ENCODE data around the gene SRRM1.
"Not testable (repeated sequence)": the region's sequence is repeated elsewhere in the genome, so short reads cannot be mapped to it uniquely, and the experiment has no call there.

SRRM1 gene

GRCh38 chr1:24643363-24644099, 429 bp downstream of the SRRM1 start:
- peak in 3 of 6 experiments; percentile 43 to 65 (median 47) for DNase-seq

- DNase-seq = no peak
Measured at GRCh38 chr1:24644100-24644384, 940 bp downstream of the SRRM1 start.

GRCh38 chr1:24648919-24649318, 5.8 kb downstream of the SRRM1 start:
- no peak for DNase-seq

DNA sequence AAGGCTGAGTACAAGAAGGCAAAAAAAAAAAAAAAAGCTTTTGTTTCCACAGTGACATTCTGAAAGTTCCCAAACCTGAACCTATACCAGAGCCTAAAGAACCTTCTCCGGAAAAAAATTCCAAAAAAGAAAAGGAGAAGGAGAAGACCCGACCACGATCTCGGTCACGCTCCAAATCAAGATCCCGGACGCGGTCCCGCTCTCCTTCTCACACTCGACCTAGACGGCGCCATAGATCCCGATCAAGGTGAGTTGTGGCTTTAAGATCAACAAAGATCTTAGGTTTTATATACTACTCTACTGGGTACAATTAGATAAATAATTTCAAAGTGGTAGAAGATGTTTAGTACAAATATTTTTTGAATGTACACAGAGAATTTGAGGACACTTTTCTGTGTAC, 9.3 kb downstream of the SRRM1 start:
- no peak for DNase-seq

DNA sequence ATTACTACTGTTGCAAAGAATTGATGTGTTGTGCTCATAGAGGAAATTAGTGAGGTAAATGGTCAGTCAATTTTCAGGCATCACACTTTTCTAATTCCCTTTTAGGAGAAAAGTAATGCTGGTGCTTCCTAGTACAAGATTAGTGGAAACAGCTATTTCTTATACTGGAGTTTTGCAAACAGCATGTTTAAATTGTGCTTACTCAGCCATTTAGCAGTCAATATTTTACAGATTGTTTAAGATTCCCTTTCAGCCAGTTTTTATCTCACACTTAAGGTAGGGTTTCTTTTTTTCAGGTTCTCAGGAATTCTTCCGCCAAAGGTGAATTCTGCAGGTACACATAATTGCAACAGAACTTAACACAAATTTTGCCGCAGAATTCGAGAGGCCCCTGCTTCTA, 10.9 kb downstream of the SRRM1 start:
- DNase-seq = no peak

DNA sequence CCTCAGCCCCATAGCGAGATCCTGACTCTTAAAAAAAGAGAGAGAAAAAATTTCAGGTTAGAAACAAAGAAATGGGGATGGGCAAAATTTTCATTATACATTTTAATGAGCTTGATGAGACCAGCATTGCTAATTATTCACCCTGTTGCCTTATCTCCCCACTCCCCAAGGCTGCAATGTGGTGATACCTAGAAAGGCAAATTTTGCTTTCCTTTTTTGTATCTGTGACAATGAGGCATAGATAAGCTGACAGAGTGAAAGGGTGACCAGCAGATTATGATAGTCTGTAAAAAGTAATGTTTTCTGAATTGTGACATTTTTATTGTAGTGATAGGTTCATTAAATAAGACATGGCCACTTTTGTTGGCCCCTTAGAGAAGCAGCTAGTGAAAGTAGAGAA, 12.9 kb downstream of the SRRM1 start:
- no peak for DNase-seq

DNA sequence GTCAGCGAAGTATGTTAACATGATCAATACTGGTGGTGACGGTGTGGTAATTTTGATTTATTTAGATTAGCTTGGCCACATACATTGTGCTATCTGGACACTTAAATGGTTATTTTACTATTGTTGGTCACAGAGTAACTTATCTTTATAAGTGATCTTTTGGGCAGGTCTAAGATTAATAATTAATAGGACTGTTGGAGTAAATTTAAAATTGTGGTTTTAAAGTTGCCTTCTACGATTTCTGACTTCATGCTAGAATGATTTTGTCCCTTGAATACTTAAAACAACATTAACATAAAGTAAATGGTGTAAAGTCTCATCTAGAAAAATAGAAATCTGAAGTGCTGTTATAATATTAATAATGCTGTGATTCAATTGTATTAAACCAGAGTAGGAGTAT, 14.7 kb downstream of the SRRM1 start:
- DNase-seq = no peak

DNA sequence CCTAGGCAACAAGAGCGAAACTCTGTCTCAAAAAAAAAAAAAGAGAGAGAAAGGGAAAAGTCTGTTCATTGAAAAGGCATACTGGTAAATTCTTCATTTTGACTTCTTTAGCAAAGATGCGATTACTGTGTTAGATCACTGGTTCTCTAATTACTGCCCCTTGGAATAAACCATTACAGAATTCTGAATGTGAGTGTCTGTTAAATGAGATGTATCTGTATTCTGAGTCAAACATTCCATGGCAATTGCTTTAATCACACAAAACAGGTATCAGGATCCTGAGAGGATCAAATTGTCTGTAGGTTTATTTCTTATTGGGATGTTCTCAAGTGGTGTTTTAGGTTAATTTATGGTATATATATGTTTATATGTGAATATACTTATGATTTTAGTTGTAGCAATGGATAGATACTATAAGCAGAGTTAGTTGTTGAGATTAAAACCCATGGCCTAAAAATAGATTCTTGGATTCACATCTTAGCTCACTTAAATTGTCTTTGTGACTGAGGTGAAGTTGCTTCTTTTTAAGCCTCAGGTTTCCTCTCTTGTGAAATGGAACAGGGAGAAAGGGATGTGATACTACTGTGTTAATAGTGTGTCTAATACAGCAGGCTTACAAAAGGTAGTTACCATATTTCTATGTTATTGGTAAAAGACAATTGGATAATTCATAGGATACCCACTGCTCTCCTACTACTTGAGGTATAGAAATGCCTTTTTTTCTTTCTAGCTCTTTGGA, 16.2 kb downstream of the SRRM1 start:
- DNase-seq = no peak

DNA sequence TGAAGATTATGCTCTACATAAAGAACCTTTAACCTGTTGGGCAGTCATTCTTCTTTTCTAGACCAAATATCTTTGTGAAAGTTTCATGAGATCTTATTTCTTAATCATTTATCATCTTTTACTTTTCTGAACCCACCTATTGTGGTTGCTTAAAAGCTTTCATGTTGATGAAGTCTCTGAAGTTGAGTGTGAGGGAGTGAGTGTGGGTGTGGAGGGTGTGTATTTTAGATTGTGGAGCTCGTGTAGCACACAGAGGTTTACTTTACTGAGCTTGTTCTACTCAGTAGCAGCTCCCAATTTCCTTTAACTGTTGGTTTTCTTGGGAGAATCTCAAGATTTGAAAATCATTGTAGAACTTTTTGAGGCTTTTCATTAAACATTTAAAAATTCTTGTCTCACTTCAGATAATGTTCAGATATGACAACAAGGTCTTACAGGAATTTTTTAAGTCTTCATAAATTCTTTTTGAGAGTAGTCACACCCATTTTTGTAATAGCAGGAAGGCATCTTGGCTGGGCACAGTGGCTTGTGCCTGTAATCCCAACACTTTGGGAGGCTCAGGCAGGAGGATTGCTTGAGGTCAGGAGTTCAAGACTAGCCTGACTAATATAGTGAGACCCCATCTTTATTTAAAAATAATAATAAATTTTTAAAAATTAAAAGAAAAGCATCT, 17.0 kb downstream of the SRRM1 start:
- DNase-seq = no peak

- no peak for DNase-seq
Measured at GRCh38 chr1:24664507-24665033, 21.5 kb downstream of the SRRM1 start.

GRCh38 chr1:24666794-24667193, 23.7 kb downstream of the SRRM1 start:
- no peak for DNase-seq

DNA sequence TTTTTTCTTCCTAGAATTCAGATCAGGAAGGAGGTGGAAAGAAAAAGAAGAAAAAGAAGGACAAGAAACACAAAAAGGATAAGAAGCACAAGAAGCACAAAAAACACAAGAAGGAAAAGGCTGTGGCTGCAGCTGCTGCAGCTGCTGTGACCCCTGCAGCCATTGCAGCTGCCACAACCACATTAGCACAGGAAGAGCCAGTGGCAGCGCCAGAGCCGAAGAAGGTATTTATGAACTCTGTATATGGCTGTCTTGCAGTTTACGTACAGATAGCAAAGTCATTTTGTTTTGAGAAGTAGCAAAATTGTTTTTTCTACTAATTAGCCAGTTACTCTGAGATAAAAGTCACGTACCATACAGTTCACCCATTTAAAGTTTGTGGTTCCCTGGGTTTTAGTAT, 28.3 kb downstream of the SRRM1 start:
- not testable (repeated sequence) for DNase-seq

- not testable (repeated sequence) for DNase-seq
Measured at GRCh38 chr1:24672686-24673085, 29.6 kb downstream of the SRRM1 start.

DNA sequence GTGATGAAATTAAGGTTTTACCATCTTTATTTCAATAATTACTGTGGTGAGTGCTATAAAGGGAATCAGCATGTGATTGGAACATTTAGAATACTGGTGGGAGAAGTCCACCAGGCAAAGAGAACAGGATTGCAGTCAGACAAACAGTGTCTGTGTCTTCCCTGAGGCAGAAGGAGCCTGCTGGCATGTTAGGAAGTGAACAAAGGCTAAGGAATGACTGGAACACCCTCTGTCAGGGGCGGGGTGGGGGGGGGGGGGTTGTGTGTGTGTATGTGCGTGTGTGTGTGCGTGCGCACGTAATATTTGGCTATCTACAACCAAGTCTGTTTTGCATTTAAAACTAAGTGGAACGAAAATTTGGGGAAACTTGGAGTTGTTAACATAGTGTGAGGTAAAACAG, 30.2 kb downstream of the SRRM1 start:
- no peak for DNase-seq

- DNase-seq = not testable (repeated sequence)
Measured at GRCh38 chr1:24678421-24678820, 35.3 kb downstream of the SRRM1 start.

DNA sequence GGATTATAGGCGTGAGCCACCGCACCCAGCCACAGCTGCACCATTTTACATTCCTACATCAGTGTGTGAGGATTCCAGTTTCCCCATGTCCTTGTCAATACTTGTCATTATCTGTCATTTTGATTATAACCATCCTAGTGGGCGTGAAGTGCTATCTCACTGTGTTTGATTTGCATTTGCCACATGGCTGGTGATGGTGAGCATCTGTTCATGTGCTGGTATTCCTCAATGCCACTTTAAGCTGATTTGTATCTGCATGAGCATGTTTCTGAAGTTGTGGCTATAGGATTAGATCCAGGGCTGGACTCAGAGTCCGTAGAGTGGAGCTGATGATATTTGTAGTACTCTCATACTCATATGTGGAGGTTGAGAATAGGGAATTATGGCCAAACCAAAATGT, 36.6 kb downstream of the SRRM1 start:
- no peak for DNase-seq

GRCh38 chr1:24683713-24684162, 40.6 kb downstream of the SRRM1 start:
- no peak for DNase-seq

DNA sequence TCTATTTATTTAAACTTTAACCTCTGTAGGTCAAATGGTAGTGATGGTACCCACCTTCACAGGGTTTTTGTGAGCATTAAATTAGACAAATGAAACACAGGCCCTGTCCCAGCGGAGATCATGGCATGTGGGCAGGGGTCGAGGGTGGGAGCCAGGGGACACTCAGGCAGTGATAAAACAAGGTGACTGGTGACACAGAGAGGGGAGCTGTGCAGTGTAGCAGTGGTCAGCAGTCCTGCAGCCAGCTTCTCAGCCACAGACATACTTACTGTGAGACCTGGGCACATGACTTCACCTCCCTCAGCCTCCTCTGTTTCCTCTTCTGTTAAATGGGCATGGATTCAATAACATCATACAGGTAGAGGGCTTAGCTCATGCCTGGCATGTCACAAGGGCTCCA, 44.9 kb downstream of the SRRM1 start:
- DNase-seq = no peak

DNA sequence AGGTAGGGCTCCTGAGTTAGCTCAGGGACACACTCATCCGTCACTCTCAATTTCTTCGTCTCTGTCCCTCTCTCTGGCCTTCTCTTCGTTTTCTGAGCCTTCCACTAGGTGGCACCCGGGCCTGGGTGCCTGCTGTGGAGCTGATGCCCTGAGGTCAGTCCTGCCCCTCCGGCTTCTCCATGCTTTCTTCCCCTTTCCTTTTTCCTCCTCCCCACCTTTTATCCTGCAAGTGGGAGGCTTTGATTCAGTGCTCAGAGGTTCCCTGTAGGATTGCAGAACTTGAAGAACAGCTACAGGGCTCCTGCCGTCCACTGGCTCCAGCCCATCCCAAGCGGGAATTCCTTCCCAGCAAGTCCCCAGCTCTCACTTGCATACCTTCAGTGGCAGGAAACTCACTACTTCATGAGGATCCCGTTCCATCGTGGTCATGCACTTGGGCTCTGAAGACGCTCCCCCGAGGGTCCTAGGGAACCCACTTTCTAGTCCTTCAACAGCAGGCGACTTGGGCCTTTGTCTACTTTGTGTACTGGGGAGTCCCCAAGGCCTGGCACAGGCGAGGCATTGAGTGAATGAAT, 45.6 kb downstream of the SRRM1 start:
- DNase-seq = peak; percentile 6 to 39 (median 26)

DNA sequence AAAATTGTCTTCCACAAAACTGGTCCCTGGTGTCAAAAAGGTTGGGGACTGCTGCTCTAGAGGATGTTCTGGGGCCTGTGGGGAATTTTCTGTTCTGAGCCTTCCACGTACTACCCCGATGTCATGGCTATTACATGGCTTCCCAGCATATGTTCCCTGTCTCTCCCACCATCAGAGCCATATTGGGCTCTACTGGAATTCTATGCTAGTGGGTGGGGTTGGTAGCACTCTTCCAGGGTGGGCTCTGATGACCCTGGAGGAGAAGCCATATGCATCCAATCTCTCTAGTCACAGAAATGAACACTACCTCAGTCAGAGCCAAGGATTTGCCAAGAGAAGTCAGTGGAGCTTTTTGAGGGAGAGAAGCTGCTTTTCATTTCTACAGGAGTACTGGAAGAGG, 47.9 kb downstream of the SRRM1 start:
- no peak for DNase-seq

DNA sequence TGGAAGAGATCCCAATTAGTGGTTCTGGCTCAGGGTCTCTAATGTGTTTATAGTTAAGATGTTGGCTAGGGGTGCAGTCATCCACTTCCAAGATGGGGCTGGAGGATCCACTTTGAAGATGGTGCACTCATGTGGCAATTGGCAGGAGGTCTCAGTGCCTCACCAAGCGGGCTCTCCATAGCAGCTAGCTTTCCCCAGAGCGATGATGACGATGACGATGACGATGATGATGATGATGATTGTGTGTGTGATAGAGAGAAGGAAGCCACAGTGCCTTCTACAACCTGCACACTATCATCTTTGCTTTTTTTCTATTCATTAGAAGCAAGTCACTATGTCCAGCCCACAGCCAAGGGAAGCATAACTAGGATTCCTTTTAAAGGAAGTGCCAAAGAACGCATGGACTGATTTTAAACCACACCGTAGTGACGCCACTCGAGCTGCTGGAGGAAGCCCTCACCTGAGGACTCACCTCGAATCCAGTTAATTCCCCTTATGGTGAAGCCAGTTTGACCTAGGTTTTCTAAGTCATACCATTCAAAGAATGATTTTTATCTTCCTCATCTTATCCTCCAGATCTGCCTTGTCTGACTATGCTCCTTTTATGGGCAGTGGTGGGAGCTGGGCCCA, 49.4 kb downstream of the SRRM1 start:
- no peak for DNase-seq

DNA sequence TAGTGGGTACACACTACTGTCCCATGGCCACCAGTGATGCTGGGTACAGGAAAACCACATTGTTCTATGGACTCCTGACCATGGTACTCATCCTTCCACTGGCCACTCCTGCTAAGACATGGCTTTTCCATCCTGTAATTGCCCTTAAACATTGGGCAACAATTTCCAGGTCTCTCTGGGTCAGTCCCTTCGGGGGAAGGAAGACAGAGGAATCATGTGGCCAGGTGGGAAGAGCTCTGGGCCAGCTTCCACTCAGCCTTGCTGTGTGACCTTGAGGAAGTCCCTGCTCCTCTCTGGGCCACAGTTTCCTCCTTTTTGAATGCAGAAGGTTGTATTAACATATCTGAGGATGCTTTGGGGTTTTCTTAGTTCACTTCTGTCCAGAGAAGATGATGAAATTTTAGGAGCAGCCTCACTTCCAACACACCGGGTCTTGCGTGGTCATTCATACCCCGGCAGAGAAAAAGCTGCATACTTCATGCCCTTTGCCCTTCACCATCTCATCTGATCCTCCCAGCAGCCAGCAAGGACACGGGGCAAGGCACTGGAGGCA, 50.8 kb downstream of the SRRM1 start:
- no peak for DNase-seq

DNA sequence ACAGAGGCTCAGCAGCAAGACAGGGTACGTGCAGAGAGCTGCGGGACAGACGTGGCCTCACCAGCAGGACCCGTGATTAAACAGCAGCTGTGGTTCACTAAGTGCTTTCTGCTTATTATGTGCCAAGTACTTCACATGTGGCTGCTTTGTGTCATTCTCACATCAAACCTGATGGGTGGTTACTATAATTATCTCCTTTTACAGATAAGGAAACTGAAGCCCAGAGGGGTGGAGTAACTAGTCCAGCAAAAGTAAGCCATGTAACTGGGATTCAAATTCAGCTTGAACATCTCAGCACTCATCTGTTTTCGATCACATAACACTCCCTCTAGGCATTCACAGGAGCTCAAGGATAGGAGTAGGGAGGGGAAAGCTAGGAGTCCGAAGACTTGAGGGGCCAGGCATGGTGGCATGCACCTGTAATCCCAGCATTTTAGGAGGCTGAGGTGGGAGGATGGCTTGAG, 51.3 kb downstream of the SRRM1 start:
- no peak for DNase-seq

Data from stimulated activated naive CD4-positive, alpha-beta T cell (primary cell).